CD4-positive, alpha-beta T cell treated with Interferon alpha-2 for 1 hour (primary cell): ENCODE results near the gene ZNF428.
A peak's percentile ranks its signal among the peaks of the same experiment; 100 is the strongest.
"Not testable (repeated sequence)": the region's sequence is repeated elsewhere in the genome, so short reads cannot be mapped to it uniquely, and the experiment has no call there.

Source experiments
- DNase-seq, 2 donors: peaks; one replicate each; pipeline ENCODE4 v3.0.0-alpha.2; 2020 to 2022

The ZNF428 gene, protein sequence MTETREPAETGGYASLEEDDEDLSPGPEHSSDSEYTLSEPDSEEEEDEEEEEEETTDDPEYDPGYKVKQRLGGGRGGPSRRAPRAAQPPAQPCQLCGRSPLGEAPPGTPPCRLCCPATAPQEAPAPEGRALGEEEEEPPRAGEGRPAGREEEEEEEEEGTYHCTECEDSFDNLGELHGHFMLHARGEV

DNA sequence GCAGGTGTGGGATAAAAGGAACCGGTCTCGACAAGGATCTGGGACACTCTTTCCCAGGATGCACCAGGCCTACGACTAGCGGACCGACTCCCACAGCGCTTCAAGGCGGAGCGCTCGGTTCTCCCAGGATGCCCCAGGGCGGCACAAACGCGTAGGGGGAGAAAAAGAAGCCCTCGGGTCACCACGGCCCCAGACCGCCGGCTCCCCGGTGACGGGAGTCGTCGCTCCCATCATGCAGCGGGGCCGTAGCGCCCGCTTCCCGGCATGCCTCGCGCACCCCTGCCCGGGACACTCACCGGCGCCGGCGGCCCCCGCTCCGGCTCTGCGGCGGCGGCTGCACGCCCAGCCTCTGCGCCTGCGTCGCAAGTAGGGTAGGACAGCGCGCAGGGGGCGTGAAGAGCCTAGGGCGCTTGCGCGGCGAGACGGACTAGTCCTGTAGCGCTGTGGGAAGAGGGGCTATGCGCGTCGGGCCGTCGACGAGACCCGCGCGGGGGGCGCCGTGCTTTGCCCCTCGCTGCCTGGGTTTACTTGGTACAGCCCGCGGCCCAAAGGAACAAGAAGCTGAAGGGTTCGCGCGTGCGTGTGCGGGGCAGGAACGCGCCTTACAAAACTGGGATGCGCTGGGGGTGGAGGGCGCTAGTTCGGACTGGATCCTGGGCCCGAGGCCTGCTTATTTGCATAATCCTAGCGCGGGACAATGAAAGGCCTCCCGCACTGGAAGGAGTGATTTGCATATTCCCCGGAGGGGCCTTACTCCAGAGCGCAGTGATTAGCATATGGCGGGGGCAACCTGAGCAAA, at the start of gene ZNF428:
ZNF428 (minus strand) TSS at position 368 of the 799 bp plus-strand sequence. CDS start 5,325 bp downstream, outside the sequence.
- DNase-seq = peak; percentile 89 to 92

DNA sequence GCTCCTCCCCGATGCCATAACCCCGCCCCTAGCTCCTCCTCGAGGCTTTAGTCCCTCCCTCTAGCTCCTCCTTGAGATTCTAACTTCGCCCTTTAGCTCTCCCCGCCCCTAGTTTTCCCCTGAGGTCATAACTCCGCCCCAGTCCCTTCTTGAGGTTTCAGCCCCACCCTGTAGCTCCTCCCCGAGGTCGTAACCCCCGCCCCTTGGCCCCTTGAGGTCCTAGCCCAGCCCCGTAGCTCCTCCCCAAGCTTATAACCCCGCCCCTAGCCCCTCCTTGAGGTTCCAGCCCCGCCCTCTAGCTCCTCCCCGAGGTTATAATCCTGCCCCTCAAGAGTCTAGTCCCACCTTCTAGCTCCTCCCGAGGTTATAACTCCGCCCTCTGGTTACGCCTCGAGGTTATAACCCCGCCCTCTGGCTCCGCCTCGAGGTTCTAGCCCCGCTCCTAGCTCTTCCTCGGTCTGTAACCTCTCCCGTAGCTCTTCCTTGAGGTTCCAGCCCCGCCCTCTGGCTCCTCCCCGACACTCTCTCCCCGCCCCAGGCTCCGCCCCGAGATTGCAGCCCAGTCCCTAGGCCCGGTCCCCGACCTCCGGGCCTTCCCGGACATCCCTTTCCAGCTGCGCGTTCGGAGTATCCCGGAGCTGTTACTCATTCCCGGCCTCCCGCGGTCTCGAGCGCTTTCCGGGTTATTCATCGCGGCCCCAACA, 49.1 kb upstream of the ZNF428 start:
- DNase-seq = peak; percentile 97

DNA sequence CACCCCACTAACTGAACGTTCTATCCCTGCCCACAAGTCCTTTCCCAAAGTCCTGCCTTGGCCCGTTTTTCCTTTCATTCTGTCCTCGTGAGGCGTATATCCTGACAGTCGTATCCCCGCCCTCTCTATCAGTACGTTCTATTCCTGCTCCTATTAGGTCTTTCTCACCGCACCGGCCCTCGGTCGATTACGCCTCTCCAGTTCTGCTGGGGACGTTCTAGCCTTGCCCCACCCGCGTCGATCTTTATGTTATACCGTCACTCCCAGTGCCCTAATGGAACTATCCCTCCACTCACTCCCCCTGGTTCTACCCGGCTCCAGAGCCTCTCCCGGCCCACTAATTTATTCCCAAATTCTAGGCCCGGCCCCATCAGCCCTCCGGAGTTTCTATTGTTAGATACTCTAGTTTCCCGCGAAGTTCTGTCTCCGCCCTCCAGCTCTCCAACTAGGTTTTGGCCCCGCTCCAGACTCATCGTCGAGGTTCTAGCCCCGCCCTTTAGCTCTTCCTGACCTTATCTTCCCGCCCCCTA, 48.5 kb upstream of the ZNF428 start:
- no peak for DNase-seq

DNA sequence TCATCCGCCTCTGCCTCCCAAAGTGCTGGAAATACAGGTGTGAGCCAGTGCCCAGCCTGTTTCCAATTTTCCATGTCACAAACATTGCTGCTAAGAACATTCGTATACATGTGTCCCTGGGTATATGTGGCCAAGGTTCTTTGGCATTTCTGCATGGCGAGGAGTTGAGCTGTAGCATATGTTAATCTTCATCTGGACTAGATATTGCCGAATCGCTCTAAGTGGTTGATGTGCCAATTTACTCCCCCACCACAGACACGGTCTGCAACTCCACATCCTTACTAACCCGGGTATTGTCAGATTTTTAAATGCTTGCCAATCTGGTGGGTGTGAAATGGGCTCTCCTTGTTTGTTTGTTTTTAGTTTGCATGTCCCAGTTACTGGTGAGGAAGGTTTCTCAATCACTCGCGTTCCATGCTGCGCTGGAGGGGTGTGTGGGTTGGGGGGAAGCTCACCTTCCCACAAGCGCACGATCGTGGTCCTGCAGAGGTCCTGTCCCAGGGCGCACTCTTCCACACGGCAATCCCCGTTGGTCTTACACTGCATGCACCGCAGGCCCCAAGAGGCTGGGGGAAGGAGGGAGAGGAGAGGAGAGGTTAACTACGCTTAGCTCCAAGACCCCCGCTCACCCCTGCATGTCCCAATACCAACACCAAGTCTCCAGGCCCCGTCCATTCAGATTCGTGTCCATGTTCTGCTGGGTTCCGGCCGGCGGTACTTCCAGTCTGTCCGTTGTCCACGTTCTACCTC, 47.9 kb upstream of the ZNF428 start:
- DNase-seq = no peak

DNA sequence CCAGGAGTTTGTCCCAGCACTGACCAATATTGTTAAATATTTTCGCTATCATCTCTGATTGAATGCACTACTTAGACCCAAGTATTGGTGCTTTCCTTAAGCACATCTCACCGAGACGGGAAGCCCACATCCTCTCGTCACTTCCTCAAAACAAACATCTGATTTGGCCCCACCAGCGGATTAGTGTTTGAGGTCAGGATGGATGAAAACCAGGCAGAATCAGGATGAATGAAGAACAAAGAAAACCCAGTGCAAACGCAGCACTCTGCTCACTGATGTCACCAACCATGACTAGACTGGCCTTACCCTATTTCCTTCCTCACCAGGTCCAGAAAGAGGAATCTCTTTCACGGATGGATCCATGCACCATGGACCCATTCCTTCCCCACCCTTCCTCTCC, 44.6 kb upstream of the ZNF428 start:
- DNase-seq = peak; percentile 39 to 69

DNA sequence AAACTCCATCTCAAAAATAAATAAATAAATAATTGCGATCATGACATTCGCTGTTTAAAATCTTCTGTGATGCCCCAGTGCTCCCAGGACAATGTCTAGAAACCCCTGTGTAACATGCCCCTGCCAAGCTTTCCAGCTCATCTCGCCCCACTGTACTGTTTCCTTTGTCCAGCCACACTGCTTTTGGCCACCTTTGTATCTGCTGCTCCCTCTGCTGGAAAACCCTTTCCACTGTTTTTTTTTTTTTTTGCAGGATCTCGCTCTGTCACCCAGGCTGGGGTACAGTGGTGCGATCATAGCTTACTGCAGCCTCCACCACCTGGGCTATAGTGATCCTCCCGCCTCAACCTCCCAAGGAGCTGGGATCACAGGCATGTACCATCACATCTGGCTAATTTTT, 43.1 kb upstream of the ZNF428 start:
- no peak for DNase-seq

DNA sequence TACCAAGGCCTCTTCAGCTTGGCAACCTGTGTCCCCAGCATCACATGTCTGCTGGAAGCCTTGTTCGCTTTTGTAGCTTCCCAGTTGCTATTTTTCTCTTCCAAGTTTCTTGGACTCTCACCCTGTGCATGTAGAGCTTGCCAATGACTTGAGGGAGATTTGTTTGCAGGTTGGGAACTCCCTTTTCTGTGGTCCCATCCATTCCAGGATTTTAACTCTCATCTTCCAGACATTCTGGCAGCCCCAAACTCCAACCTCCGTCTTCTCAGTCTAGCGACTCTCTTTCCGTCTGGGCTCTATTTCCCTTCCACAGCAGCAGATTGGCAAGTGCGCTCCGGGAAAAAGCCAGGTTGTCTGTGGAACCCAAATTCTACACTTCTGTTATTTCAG, 41.5 kb upstream of the ZNF428 start:
- DNase-seq = no peak

DNA sequence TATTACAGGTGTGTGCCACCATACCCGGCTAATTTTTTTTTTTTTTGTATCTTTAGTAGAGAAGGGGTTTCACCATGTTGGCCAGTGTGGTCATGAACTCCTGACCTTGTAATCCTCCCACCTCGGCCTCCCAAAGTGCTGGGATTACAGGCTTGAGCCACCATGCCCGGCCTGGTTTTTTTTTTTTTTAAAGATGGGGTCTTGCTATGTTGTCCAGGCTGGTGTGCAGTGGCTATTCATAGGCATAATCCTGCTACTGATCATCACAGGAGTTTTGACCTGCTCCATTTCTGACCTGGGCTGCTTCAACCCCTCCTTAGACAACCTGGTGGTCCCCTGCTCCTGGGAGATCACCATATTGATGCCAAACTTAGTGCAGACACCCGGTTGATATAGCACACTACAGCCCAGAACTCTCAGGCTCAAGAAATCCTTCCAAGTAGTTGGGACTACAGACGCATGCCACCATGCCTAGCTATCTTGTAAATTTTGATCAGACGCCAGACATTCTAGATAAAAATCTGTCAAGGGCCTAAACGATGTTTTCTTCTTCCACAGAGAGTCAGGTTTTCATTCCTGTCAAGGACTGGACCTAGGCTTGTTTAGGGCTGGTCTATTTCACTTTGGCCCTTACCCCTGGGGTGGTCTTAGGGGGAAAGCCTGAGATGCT, 41.0 kb upstream of the ZNF428 start:
- DNase-seq = no peak

DNA sequence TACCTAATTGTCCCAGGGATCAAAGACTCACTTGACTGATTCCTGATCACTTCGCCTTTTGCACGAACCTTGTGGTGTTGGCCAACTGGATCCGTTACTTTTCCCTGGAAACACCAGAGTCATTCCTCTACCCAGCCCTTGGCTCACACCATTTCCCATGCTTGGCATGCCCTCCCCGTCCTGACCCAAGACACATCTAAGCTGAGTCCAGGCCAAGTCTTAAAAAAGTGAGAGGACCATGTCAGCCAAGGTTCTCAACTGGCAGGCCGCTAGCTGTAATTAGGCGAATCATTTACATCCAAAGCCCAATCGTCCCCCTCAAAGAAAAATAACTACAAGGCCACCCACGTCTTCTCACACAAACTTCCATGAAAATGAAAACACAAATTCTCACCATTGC, 39.1 kb upstream of the ZNF428 start:
- no peak for DNase-seq

DNA sequence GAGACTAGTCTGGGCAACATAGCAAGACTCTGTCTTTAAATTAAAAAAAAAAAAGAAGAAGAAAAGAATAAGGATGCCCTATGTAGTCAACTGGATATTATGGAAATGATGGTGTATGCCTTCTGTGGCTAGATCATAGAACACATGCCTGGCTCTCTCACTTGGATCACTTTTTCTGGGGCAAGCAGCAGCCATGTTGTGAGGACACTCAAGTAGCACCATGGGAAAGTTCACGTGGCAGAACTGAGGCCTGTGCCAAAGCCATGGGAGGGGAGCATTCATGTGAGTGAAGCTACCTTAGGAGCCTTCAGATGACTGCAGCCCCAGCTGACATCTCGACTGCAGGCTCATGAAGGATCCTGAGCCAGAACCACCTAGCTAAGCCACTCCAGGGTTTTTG, 38.6 kb upstream of the ZNF428 start:
- DNase-seq = no peak

DNA sequence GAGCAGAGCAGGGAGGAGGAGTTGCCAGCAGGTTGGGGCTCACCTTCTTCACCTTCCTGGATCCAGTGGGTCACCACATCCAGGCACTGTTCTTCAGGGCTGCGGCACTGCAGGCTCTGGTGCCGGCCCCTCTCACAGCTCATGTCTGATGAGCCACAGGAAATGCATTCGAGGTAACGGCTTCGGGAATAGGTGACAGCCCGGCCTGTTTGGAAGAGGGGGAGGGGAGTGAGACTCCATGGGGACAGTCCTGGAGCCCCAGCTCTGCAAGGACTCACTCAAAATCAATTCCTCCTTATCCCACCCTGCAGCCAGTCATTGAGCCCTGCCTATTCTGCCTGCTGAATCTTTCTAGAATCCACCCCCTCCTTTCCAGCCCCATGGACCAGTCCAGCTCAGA, 37.0 kb upstream of the ZNF428 start:
- DNase-seq = no peak

DNA sequence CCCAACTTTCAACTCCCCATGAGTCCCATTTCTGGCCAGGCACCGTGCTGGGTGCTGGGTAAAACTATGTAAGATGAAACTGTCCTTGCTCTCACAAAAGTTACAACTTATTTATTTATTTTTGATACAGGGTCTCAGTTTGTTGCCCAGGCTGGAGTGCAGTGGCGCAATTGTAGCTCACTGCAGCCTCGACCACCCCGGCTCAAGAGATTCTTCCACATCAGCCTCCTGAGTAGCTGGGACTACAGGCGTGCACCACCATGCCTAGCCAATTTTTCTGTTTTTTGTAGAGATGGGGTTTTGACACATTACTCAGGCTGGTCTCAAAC, 33.1 kb upstream of the ZNF428 start:
- DNase-seq = no peak

DNA sequence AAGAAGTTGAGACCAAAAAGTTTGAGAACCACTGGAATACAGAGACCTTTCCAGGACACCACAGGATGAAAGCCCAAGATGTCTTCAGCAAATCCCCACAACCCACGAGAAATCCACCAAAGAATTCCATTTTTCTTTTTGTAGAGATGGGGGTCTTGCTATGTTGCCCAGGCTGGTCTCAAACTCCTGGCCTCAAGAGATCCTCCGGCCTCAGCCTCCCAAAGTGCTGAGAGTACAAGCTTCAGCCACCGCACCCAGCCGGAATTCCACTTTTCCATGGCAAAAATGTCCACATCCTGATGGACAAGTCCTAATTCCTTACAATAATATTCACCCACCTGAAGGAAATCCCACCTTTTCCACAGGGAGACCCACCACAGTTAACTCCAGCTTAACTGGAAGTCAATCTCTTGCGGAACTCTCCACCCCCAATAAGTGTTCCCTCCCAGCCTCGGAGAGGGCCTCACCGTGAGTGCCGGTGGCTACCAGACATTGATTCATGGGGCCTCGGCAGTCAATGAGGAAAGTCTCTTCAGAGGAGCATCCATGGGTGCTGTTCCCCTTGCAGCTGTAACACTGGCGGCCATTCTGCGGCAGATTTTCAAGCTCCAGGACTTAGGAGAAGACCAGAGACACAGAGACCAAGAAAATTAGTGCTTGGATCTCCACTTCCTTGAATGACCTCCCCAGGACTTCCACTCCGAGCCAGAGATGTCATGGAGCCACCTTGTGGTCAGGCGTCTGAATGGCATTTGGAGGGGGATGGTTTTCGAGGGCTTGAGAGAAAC, 32.5 kb upstream of the ZNF428 start:
- DNase-seq = peak; percentile 47 to 55

DNA sequence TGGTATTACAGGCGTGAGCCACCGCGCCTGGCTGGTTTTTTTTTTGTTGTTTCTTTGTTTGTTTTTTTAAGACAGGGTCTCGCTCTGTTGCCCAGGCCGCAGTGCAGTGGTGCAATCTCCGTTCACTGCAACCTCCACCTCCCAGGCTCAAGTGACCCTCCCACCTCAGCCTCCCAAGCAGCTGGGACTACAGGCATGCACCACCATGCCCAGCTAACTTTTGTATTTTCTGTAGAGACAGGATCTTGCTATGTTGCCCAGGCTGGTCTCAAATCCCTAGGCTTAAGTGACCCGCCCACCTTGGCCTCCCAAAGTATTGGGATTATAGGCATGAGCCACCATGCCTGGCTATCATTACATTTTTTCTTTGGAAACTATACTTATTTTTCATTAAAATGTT, 30.8 kb upstream of the ZNF428 start:
- DNase-seq = not testable (repeated sequence)

DNA sequence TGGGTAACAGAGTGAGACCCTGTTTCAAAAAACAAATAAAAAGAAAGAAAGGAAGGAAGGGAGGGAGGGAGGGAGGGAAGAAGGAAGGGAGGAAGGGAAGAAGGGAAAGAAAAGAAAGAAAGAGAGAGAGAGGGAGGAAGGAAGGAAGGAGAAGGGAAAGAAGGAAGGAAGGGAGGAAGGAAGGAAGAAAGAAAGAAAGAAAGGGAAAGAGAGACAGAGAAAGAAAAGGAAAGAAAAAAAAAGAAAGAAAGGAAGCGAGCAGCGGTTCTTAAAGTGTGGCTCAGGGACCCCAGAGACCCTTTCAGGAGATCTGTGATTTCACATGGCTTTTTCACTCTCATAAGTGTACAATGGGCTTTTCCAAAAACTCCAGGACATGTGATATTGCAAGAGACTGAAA, 30.1 kb upstream of the ZNF428 start:
- DNase-seq = no peak

DNA sequence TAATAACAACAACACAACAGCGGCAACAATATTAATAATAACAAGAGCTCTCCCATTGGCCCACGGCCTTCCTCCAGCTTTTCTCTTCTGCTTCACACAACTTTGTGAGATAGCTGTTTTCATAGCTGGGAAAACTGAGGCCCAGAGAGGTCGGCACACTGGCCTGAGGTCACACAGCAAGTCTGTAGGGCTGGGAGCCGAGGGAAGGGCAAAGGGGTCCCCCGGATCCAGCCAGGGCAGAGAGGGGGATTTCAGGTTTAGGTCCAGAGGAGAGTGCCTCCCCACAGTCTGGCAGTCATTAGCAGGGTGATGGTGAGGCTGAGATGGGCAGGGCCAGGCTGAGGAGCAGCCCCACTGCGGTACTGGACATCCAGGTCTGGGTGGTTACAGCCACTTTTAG, 29.2 kb upstream of the ZNF428 start:
- DNase-seq = no peak

DNA sequence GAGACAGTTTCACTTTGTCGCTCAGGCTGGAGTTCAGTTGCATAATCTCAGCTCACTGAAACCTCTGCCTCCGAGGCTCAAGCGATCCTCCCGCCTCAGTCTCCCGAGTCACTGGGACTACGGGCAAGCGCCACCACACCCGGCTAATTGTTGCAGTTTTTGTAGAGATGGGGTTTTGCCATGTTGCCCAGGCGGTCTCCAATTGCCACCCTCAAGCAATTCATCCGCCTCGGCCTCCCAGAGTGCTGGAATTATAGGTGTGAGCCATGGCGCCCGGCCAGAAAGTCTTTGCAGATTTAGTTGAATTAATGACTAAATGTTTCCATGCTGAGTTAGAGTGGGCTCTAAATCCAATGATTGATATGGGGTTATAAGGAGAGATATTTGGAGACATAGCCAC, 24.8 kb upstream of the ZNF428 start:
- no peak for DNase-seq

DNA sequence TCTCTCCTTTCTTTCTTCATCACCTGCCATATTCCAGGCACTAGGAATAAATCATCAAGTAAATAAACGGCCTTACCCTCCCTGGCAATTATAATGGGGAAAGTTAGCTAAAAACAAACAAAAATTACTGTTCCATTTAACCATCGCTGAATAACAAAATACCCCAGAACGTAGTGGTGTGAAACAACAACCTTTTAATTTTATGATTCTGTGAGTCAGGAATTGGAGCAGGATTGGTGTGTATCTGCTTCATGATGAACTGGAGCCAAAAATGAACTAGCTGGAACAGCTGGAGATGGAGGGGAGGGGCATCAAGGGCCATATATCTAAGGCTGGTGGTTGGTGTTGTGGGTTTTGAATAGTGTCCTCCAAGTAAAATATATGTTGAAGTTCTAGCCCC, 23.9 kb upstream of the ZNF428 start:
- DNase-seq = no peak

DNA sequence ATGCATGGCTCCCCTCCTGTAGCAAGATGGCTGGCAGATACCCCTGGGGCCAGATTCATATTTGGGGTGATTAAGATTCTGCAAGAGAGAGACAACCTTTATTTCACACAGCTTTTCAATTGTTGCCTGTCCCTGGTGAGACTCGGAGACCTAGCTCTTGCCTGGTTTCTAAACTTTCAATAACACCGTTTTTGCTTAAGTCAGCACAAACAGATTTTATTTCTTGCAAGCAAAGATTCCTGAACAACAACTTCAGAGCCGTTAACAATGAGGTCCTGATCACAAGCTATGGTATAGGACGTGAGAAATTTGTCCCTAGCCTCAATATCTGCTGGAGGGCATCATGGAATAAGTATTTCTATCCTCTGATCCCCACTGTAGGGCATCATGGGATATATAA, 23.1 kb upstream of the ZNF428 start:
- no peak for DNase-seq

DNA sequence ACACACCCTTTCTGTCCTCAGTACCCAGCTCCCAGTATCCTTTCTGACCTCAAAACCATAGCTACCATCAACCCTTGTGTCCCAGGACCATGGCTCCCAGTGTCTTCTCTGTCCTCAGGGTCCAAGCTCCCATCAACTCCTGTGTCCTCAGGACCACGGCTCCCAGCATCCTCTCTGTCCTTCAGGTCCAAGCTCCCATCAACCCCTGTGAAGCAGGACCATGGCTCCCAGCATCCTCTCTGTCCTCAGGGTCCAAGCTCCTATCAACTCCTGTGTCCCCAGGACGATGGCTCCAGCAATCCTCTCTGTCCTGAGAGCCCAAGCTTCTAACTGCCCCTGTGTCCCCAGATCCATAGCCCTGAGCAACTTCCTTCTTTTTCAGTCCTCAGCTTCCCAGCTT, 21.9 kb upstream of the ZNF428 start:
- no peak for DNase-seq

DNA sequence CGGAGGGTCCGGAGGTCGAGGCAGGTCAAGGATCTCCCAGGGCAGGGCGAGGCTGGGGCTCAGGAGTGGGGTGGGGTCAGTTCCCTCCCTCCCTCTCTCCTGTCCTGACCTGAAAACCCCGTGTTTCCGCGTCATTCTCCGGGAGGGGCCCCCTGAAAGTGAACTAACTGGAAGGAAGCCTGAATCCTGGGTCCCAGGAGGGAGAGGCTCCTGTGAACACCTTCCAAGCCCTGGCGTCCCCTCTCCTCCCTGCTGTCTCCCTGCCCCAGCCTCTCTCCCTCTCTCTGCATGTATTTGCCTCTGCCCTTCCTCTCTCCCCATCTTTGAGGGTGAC, 21.0 kb upstream of the ZNF428 start:
- DNase-seq = no peak
